ENCODE results near the gene YIPF4.
"Not testable (repeated sequence)": the region's sequence is repeated elsewhere in the genome, so short reads cannot be mapped to it uniquely, and the experiment has no call there.

YIPF4 gene

GRCh38 chr2:32277674-32278477 is at the start of gene YIPF4:
TSS of gene YIPF4 (plus strand) at chr2:32277904. CDS start at chr2:32278156, 252 bp downstream.
- DNase-seq (ENCODE audit: low read depth), result peak; percentile 74

GRCh38 chr2:32228181-32228580 is 49.5 kb upstream of the YIPF4 start:
- DNase-seq (ENCODE audit: low read depth), result no peak

- no peak for DNase-seq (ENCODE audit: low read depth)
Observed at GRCh38 chr2:32229635-32230034, 48.1 kb upstream of the YIPF4 start.

- no peak for DNase-seq (ENCODE audit: low read depth)
Observed at GRCh38 chr2:32231959-32232358, 45.7 kb upstream of the YIPF4 start.

GRCh38 chr2:32235315-32235714 is 42.4 kb upstream of the YIPF4 start:
- DNase-seq (ENCODE audit: low read depth), result no peak

GRCh38 chr2:32237488-32237887 is 40.2 kb upstream of the YIPF4 start:
- DNase-seq (ENCODE audit: low read depth), result no peak

GRCh38 chr2:32237996-32238395 is 39.7 kb upstream of the YIPF4 start:
- DNase-seq (ENCODE audit: low read depth), result no peak

GRCh38 chr2:32242331-32242730 is 35.4 kb upstream of the YIPF4 start:
- no peak for DNase-seq (ENCODE audit: low read depth)

- no peak for DNase-seq (ENCODE audit: low read depth)
Observed at GRCh38 chr2:32246911-32247310, 30.8 kb upstream of the YIPF4 start.

GRCh38 chr2:32248299-32248698 is 29.4 kb upstream of the YIPF4 start:
- DNase-seq (ENCODE audit: low read depth), result no peak

GRCh38 chr2:32249731-32250236 is 27.9 kb upstream of the YIPF4 start:
- no peak for DNase-seq (ENCODE audit: low read depth)

- no peak for DNase-seq (ENCODE audit: low read depth)
Observed at GRCh38 chr2:32250290-32250689, 27.4 kb upstream of the YIPF4 start.

- DNase-seq (ENCODE audit: low read depth), result no peak
Observed at GRCh38 chr2:32258242-32258641, 19.5 kb upstream of the YIPF4 start.

GRCh38 chr2:32260376-32260775 is 17.3 kb upstream of the YIPF4 start:
- no peak for DNase-seq (ENCODE audit: low read depth)

- DNase-seq (ENCODE audit: low read depth), result no peak
Observed at GRCh38 chr2:32262105-32262504, 15.6 kb upstream of the YIPF4 start.

GRCh38 chr2:32264422-32265105 is 13.1 kb upstream of the YIPF4 start, which contains the start of gene NLRC4:
TSS of gene NLRC4 (minus strand) at chr2:32264886. CDS start at chr2:32256775, 8,111 bp downstream.
- DNase-seq (ENCODE audit: low read depth), result no peak

GRCh38 chr2:32271063-32271462 is 6.6 kb upstream of the YIPF4 start:
- DNase-seq (ENCODE audit: low read depth), result no peak

- no peak for DNase-seq (ENCODE audit: low read depth)
Observed at GRCh38 chr2:32272279-32272678, 5.4 kb upstream of the YIPF4 start.

GRCh38 chr2:32274289-32274688 is 3.4 kb upstream of the YIPF4 start:
- DNase-seq (ENCODE audit: low read depth), result no peak

GRCh38 chr2:32275790-32276189 is 1.9 kb upstream of the YIPF4 start:
- not testable (repeated sequence) for DNase-seq (ENCODE audit: low read depth)

- no peak for DNase-seq (ENCODE audit: low read depth)
Observed at GRCh38 chr2:32277363-32277673, 386 bp upstream of the YIPF4 start.

- no peak for DNase-seq (ENCODE audit: low read depth)
Observed at GRCh38 chr2:32278478-32278853, 762 bp downstream of the YIPF4 start.

GRCh38 chr2:32284321-32284720 is 6.6 kb downstream of the YIPF4 start:
- DNase-seq (ENCODE audit: low read depth), result no peak

Data from activated T-helper 1 cell treated with Interleukin-2 at 50 U/mL for 16 hours (primary cell).